KMS-11 (cell line): ENCODE results near the gene CAPN9.

ENCODE experiments used
- H2AFZ ChIP-seq: fragments of 200-600 bp; sonication (generic); 2 replicates; pipeline ENCODE4 v1.6.1; 2016; ENCODE audit warnings: antibody characterized with exemption, mixed run types, low read depth
- H3K27ac ChIP-seq: fragments of 200-600 bp; sonication (generic); 2 replicates; pipeline ENCODE4 v1.6.1; 2016; ENCODE audit warnings: mild to moderate bottlenecking, mixed run types
- H3K27me3 ChIP-seq: fragments of 200-600 bp; sonication (generic); 2 replicates; pipeline ENCODE4 v1.6.1; 2017; ENCODE audit warnings: mild to moderate bottlenecking, low read depth, mixed run types, moderate library complexity; ENCODE audit not compliant: insufficient read depth
- H3K36me3 ChIP-seq: fragments of 200-600 bp; sonication (generic); 2 replicates; pipeline ENCODE4 v1.6.1; 2017; ENCODE audit warnings: mild to moderate bottlenecking, mixed run types; ENCODE audit not compliant: insufficient read depth
- H3K4me1 ChIP-seq: fragments of 200-600 bp; sonication (generic); 2 replicates; pipeline ENCODE4 v1.6.1; 2016; ENCODE audit warnings: mild to moderate bottlenecking, low read depth, mixed run types; ENCODE audit not compliant: poor library complexity, severe bottlenecking
- H3K4me2 ChIP-seq: fragments of 200-600 bp; sonication (generic); 2 replicates; pipeline ENCODE4 v1.7.0; 2016; ENCODE audit warnings: mild to moderate bottlenecking, mixed run types
- H3K4me3 ChIP-seq: fragments of 200-600 bp; sonication (generic); IDR thresholded peaks from 2 replicates; pipeline ENCODE4 v1.6.1; 2017; ENCODE audit warnings: low read depth, low read length, mixed read lengths; ENCODE audit not compliant: insufficient read depth
- H3K79me2 ChIP-seq: fragments of 200-600 bp; sonication (generic); 2 replicates; pipeline ENCODE4 v1.6.1; 2016; ENCODE audit warnings: low read depth, mixed run types; ENCODE audit not compliant: insufficient read depth
- H3K9ac ChIP-seq: fragments of 200-600 bp; sonication (generic); 2 replicates; pipeline ENCODE4 v1.6.1; 2016; ENCODE audit warnings: mild to moderate bottlenecking, mixed run types
- H4K20me1 ChIP-seq: fragments of 200-600 bp; sonication (generic); 2 replicates; pipeline ENCODE4 v1.6.1; 2016; ENCODE audit warnings: mild to moderate bottlenecking, mixed run types; ENCODE audit not compliant: insufficient read depth
- CTCF ChIP-seq: fragments of 200-600 bp; sonication (generic); conservative IDR thresholded peaks from 2 replicates; pipeline ENCODE4 v1.6.1; 2017; ENCODE audit warnings: low read depth, mild to moderate bottlenecking, antibody characterized with exemption, low read length, moderate library complexity, mixed read lengths

Gene CAPN9

GRCh38 chr1:230707732-230708630 lies 39.2 kb upstream of the CAPN9 start:
- Histone ChIP-seq H3K36me3 (no peaks in the 10 kb centered on the region), H3K79me2 (no peaks in the 10 kb centered on the region), H3K4me2 (no peak overlapping the region), H4K20me1 (no peaks in the 10 kb centered on the region), H3K27ac (no peak overlapping the region), H3K9ac (no peak overlapping the region), H2AFZ (no peak overlapping the region), H3K4me1 (no peaks in the 10 kb centered on the region), H3K4me3 (no peak overlapping the region), H3K27me3 (no peaks in the 10 kb centered on the region)
- no peak for TF ChIP-seq CTCF

- H3K9ac ChIP-seq = no peak overlapping the region
- H3K36me3 ChIP-seq = no peaks in the 10 kb centered on the region
- H3K79me2 ChIP-seq = no peaks in the 10 kb centered on the region
- H3K4me1 ChIP-seq = no peaks in the 10 kb centered on the region
- no peak overlapping the region for H3K4me2 ChIP-seq
- no peak for TF ChIP-seq CTCF
- H3K27ac ChIP-seq = no peak overlapping the region
- no peaks in the 10 kb centered on the region for H4K20me1 ChIP-seq
- H2AFZ ChIP-seq = no peak overlapping the region
- no peak overlapping the region for H3K4me3 ChIP-seq
- H3K27me3 ChIP-seq = no peaks in the 10 kb centered on the region
Observed at GRCh38 chr1:230708631-230709580, 38.3 kb upstream of the CAPN9 start.

- Histone ChIP-seq H3K4me2 (no peak overlapping the region), H3K36me3 (no peaks in the 10 kb centered on the region), H3K79me2 (no peaks in the 10 kb centered on the region), H3K27me3 (no peaks in the 10 kb centered on the region), H4K20me1 (no peaks in the 10 kb centered on the region), H3K4me1 (no peaks in the 10 kb centered on the region), H3K9ac (no peak overlapping the region), H3K27ac (no peak overlapping the region), H2AFZ (no peak overlapping the region), H3K4me3 (no peak overlapping the region)
- no peak for TF ChIP-seq CTCF
Observed at GRCh38 chr1:230709619-230710542, 37.3 kb upstream of the CAPN9 start.

- Histone ChIP-seq H3K4me2 (no peak overlapping the region), H3K4me1 (no peaks in the 10 kb centered on the region), H3K27me3 (no peaks in the 10 kb centered on the region), H3K9ac (no peak overlapping the region), H3K36me3 (no peaks in the 10 kb centered on the region), H3K79me2 (no peaks in the 10 kb centered on the region), H3K4me3 (no peak overlapping the region), H2AFZ (no peak overlapping the region), H4K20me1 (no peaks in the 10 kb centered on the region), H3K27ac (no peak overlapping the region)
- no peak for TF ChIP-seq CTCF
Observed at GRCh38 chr1:230710543-230710904, 36.7 kb upstream of the CAPN9 start.
